Medulla oblongata (tissue), 1 donor: ENCODE data around the gene KAZALD1.

ENCODE experiments used
- DNase-seq: peaks from one replicate; pipeline ENCODE4 v3.0.0-alpha.2; 2015; ENCODE audit errors: extremely low spot score

Gene KAZALD1

GRCh38 chr10:101061624-101062231 lies at the start of gene KAZALD1:
KAZALD1 (plus strand) TSS chr10:101061989; CDS start chr10:101062593, 604 bp downstream.
- no peak for DNase-seq

DNA sequence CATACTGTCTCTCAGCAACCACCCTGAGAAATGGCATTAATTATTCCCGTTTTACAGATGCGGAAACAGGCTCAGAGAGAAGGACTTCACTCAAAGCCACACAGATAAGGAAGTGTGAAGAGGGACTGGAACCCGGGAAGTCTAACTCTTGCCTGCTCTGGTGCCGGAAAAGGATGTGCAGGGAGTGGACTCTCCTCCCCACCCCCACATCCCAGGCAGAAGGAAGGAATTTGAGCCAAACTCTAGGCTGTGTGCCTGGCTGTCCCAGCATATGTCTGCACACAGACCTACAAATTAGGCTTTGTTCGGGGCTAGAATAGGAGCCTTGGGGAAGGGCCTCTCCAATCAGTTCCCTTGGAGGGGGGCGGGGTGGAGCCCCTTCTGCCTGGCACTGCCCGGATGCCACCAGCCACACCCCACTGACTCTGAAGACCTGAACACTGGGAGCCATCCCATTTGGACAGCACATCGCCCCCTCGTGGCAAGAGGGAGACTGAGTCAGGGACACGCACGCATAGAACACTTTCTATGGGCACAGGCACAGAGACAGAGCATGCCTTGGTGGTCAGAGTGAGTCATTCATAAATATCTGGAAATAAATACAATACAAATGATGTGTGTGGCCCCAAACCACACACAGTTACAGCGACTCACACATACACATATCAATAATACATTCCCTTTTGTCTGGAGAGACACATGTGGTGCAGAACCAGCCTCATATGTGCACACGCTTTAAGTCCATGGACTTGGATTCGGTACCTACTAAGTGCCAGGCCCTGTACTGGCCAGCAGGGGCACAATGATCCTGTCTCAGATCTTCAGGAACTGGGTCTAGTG lies 49.0 kb upstream of the KAZALD1 start:
- DNase-seq: peak; percentile 99

DNA sequence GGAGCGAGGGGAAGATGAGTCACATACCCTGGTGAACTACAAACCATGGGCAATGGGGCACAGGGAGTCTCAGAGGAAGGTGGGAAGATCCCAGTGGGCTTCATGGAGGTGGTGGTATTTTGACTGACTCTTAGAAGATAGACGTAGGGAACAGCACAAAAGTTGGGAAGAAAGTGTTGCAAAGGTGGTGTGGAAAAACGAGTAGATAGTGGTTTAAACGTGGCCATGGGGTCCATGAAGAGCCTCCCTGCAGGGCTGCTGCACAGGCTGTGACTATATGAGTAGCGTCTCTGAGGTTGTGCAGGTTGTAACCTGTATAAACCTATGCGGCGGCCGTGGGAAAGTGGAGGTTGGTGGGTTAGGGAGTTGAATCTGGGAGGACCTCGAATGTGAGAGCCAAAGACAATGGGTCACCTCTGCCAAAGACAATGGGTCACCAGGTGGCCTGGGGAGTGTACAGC lies 48.4 kb upstream of the KAZALD1 start:
- DNase-seq: no peak

GRCh38 chr10:101014230-101014884 lies 47.4 kb upstream of the KAZALD1 start:
- DNase-seq: peak; percentile 85

GRCh38 chr10:101014966-101015581 lies 46.7 kb upstream of the KAZALD1 start:
- DNase-seq: no peak

DNA sequence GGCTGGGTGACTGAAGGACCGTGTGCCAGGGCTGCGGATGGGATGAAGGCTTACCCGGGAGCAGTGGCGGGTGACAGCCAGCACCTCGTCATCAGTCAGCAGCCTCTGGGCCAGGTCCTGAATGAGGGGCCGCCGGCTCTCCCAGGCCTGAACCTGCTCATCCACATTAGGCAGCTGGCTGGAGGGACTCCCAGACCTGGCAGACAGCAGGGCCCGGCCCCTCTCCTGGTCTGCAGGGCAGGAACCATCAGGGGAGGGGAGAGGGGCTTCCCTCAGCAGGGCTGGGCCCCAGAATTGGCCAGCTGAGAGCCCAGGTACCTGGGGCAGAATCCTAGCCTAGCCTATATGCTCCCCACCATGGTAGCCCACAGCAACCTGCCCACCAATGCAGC lies 46.2 kb upstream of the KAZALD1 start:
- DNase-seq: no peak

GRCh38 chr10:101016814-101017213 lies 45.0 kb upstream of the KAZALD1 start:
- DNase-seq: no peak

DNA sequence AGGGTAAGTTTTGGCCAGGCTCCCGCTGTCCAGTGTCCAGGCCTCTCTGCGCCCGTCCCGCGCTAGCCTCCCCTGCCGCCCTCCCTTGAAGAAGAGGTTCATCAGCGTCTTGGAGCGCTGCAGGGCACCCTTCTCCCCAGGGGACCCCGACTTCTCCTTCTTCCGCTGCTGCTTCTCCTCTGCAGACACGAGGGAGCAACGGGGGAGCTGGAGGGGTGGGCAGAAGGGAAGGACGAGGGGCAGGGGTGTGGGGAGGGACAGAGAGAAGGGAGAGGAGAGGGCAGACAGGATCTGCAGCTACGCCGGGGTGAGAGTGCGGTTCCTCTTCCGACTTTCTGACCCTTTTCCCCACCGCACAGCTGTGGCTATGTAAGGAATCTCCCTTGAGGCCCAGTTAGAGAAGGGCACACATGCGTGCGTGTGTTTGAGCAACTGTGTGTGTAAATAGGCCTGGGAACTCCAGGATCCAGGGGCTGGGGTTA lies 43.6 kb upstream of the KAZALD1 start:
- no peak for DNase-seq

- peak; percentile 85 for DNase-seq
Measured at GRCh38 chr10:101018600-101019439, 43.0 kb upstream of the KAZALD1 start.

DNA sequence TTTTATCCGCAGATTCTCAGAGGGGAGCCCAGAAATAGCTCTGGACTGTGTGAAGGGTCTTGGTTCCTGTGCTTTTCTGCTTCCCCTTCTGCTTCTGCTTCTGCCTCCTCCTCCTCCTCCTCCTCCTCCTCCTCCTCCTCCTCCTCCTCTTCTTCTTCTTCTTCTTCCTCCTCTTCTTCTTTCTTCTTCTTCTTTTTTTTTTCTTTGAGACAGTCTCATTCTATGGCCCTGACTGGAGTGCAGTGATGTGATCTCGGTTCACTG lies 42.4 kb upstream of the KAZALD1 start:
- no peak for DNase-seq

DNA sequence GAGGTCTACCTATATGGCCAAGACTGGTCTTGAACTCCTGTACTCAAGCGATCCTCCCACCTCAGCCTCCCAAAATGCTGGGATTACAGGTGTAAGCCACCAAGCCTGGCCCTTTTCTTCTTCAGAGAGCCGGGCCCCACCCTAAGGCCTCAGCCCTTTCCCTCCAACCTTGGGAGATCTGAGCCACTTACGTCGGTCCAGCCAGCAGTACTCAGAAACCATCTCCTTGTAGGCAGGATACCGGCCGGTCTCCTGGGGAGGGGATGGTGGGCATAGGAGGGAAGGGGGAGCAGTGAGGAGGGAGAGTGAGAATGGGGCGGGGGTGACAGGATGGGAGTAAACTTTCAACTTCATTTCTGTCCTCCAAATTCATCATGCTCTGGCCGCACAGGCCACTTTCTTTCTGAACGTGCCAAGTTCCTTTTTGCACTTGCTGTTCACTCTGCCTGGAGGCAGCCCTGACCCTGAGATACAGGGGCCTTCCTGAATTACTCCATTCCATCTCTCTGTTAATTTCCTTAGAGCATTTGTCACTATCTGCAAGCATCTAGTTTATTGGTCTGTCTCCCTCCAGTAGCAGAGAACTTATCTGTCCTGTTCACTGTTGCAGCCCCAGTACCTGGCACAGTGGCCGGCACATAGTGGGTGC lies 41.2 kb upstream of the KAZALD1 start:
- no peak for DNase-seq

GRCh38 chr10:101021239-101021638 lies 40.5 kb upstream of the KAZALD1 start:
- DNase-seq: no peak

DNA sequence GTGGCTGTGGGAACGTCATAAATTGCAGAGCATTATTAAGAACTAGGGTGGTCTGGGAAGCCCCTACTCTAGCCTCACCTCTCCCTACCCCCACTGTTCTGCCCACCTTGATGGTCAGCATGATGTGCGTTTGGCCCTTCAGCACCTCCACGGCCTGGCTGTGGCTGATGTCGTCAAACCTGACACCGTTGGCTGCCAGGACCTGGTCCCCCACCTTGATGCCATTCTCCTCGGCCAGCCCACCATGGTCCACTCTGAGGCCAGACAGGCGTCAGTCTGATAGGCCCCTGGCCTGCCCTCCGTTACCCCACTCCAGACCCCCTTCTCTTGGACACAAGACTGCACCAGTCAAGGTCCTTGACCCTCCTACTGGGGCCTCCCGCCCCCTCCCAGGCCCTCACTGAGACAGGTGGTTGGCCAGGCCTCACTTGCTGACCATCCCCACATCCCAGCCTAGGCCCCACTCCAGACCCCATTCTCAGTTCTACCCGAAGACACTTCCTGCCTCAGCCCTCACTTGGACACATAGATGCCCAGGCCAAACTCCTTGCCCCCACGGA lies 40.0 kb upstream of the KAZALD1 start:
- no peak for DNase-seq

GRCh38 chr10:101022967-101023705 lies 38.7 kb upstream of the KAZALD1 start:
- no peak for DNase-seq

- DNase-seq: no peak
Measured at GRCh38 chr10:101027106-101027720, 34.6 kb upstream of the KAZALD1 start.

DNA sequence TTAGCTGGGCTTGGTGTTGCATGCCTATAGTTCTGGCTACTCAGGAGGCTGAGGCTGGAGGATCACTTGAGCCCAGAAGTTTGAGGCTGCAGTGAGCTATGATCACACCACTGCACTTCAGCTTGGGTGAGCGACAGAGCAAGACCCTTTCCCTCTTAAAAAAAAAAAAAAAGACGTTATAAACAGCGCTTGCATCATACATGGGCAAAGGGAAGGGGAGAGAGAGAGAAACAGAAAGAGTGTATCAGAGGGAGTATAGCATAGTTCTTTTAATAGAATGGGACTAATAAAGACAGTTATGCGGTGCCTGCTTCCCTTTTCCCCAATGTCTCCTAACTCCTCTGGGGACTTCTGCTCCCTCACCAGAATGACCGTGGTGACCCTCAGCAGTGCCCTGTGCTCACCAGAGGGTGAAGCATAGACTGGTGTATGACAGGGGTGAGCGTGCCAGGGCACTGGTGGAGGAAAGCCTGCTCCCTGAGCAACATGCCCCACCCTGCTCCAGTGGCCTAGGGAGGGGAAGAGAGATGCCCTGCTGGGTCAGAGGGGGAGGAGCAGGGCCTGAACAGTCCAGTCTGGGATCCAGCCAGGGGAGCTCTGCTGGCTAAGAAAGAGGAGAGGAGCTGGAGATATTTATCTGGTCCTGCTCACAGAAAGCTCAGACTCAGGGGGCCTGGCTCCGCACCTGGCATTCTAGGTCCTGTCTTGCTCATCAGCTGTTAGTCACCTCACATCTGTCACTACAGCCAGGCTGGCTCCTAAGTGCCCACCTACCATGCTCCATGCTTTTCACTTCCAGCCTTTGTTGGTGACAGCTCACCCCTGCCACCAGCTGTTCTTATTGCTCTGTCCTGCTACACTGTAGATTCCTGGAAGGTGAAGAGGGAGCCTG lies 33.1 kb upstream of the KAZALD1 start:
- no peak for DNase-seq

GRCh38 chr10:101029520-101030295 lies 32.1 kb upstream of the KAZALD1 start:
- DNase-seq: no peak
